ENCODE results near the gene FBXL5. TPM values are rescaled to one million over a fixed set of nuclear protein-coding genes. Genes with fewer than 3 reads are reported as not detected.

The FBXL5 gene
- total and polyA plus RNA-seq, 2 donors (not counting 3 experiments of a cell fraction or from before 2014, with no cell fraction given), result 42.2 to 60.2 TPM

DNA sequence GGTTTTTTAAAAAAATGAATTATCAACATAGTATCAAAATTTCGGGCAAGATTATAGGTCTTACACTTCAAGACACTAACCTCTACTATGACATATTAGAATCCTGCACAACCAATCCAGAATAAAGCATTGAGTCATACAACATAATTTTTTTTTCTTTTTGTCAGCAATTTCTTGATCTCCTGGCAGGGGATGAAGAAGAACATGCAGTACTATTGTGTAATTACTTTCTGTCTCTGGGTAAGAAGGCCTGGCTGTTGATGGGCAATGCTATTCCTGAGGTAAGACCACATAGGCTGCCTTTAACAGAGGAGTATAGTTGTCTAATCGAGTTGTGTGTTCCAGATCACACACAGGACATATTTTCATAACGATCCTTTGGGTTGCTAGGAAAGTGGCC is 67.5 kb downstream of the FBXL5 start:
- TF ChIP-seq FOS (IDR thresholded peaks at IDR 0.05; ENCODE audit: borderline replicate concordance, insufficient read depth, low read length) (no peak), POLR2A (IDR thresholded peaks at IDR 0.05; ENCODE audit: low read depth, low read length) (no peak), GATA2 (IDR thresholded peaks at IDR 0.05; ENCODE audit: insufficient read depth, insufficient read length, low read depth, low read length) (no peak), MYC (IDR thresholded peaks at IDR 0.05; ENCODE audit: low read depth, low read length) (no peak), POLR2AphosphoS5 (IDR thresholded peaks at IDR 0.05; ENCODE audit: insufficient read depth, low read depth, low read length) (no peak), JUN (IDR thresholded peaks at IDR 0.05; ENCODE audit: borderline replicate concordance, insufficient read depth, insufficient read length, low read depth) (no peak), EZH2 (IDR thresholded peaks at IDR 0.05; ENCODE audit: borderline replicate concordance, low read depth, low read length, severe bottlenecking) (no peak)
- TF ChIP-seq, protein P1, sequence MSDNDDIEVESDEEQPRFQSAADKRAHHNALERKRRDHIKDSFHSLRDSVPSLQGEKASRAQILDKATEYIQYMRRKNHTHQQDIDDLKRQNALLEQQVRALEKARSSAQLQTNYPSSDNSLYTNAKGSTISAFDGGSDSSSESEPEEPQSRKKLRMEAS (IDR thresholded peaks at IDR 0.05; ENCODE audit: insufficient read depth, insufficient read length), result no peak
- TF ChIP-seq, protein P2, sequence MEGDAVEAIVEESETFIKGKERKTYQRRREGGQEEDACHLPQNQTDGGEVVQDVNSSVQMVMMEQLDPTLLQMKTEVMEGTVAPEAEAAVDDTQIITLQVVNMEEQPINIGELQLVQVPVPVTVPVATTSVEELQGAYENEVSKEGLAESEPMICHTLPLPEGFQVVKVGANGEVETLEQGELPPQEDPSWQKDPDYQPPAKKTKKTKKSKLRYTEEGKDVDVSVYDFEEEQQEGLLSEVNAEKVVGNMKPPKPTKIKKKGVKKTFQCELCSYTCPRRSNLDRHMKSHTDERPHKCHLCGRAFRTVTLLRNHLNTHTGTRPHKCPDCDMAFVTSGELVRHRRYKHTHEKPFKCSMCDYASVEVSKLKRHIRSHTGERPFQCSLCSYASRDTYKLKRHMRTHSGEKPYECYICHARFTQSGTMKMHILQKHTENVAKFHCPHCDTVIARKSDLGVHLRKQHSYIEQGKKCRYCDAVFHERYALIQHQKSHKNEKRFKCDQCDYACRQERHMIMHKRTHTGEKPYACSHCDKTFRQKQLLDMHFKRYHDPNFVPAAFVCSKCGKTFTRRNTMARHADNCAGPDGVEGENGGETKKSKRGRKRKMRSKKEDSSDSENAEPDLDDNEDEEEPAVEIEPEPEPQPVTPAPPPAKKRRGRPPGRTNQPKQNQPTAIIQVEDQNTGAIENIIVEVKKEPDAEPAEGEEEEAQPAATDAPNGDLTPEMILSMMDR (IDR thresholded peaks at IDR 0.05; ENCODE audit: extremely low read depth in 1 of 2, insufficient read depth in 1 of 2, low read depth in 1 of 2, low read length in 2 of 2), result no peak
- intact Hi-C loops (cut with micrococcal nuclease), result no loop called here
- Histone ChIP-seq H4K20me1 (replicated peaks; ENCODE audit: control insufficient read depth, extremely low read depth, insufficient read depth, low read length) (no peaks in the 10 kb centered on the region), H3K27me3 (ENCODE audit: control insufficient read depth in 2 of 2, insufficient read depth in 2 of 2, low read length in 2 of 2) (no peaks in the 10 kb centered on the region), H3K9me1 (replicated peaks; ENCODE audit: control insufficient read depth, extremely low read depth, insufficient read depth, low read length) (no peaks in the 10 kb centered on the region), H3K4me3 (replicated peaks in 1 of 3; ENCODE audit: insufficient read depth in 1 of 3, low read depth in 1 of 3, low read length in 3 of 3) (no peak overlapping the region), H3K36me3 (ENCODE audit: control insufficient read depth in 2 of 2, extremely low read depth in 1 of 2, insufficient read depth in 2 of 2, low read length in 2 of 2) (no peaks in the 10 kb centered on the region), H3K4me2 (ENCODE audit: insufficient read depth, low read length) (no peak overlapping the region), H2AFZ (ENCODE audit: low read depth, low read length) (no peak overlapping the region), H3K79me2 (ENCODE audit: control insufficient read depth, insufficient read depth, low read length) (no peaks in the 10 kb centered on the region), H3K9ac (replicated peaks; ENCODE audit: extremely low read depth, insufficient read depth, low read length) (no peak overlapping the region), H3K9me3 (replicated peaks; ENCODE audit: control insufficient read depth, insufficient read depth, low read length) (no peaks in the 10 kb centered on the region), H3K4me1 (ENCODE audit: control insufficient read depth, extremely low read depth, insufficient read depth, low read length) (peaks cover 3% of the 10 kb centered on the region), H3K27ac (ENCODE audit: insufficient read depth, low read depth, low read length) (no peak overlapping the region)
- POLR2A ChIA-PET, result no interaction called here
- dilution Hi-C loops (cut with MboI; ENCODE audit: extremely low pct_ligation_motif_present, low sequenced_read_pairs), result no loop called here
- CTCF ChIA-PET, result no interaction called here
- no TSS peak for BruUV-seq (replicated peaks)
- DNase-seq (ENCODE audit: low read depth, low spot score) (no peak), FAIRE-seq (no peak)
